HG02571 (cell line): ENCODE results near the gene KRT23.

Experiments used
- ATAC-seq: cut with Tn5 transposase; IDR thresholded peaks from one replicate; pipeline ENCODE4 v1.9.1; 2021; ENCODE audit warnings: mild to moderate bottlenecking, moderate library complexity; ENCODE audit not compliant: unreplicated experiment

Gene KRT23

GRCh38 chr17:40937384-40937819 lies at the start of gene KRT23:
TSS of gene KRT23 (minus strand) at chr17:40937646. CDS start at chr17:40936603, 1,043 bp downstream.
- no peak for ATAC-seq

GRCh38 chr17:40986920-40987319 lies 49.5 kb upstream of the KRT23 start:
- ATAC-seq = no peak

GRCh38 chr17:40984226-40984625 lies 46.8 kb upstream of the KRT23 start, which contains the start of gene KRT40:
TSS of gene KRT40 (minus strand) at chr17:40984326. CDS start at chr17:40984273, 53 bp downstream.
- ATAC-seq = no peak

- no peak for ATAC-seq
Measured at GRCh38 chr17:40981115-40981514, 43.7 kb upstream of the KRT23 start.

GRCh38 chr17:40980596-40980995 lies 43.1 kb upstream of the KRT23 start:
- no peak for ATAC-seq

GRCh38 chr17:40980117-40980516 lies 42.7 kb upstream of the KRT23 start:
- ATAC-seq = no peak

- no peak for ATAC-seq
Measured at GRCh38 chr17:40978575-40979151, 41.2 kb upstream of the KRT23 start.

- ATAC-seq = no peak
Measured at GRCh38 chr17:40975516-40975915, 38.1 kb upstream of the KRT23 start.

- ATAC-seq = no peak
Measured at GRCh38 chr17:40974366-40974765, 36.9 kb upstream of the KRT23 start.

GRCh38 chr17:40967582-40967981 lies 30.1 kb upstream of the KRT23 start:
- ATAC-seq = no peak

GRCh38 chr17:40966848-40967247 lies 29.4 kb upstream of the KRT23 start, which contains the start of gene KRT39:
TSS of gene KRT39 (minus strand) at chr17:40966948. CDS start at chr17:40966856, 92 bp downstream.
- ATAC-seq = no peak

- no peak for ATAC-seq
Measured at GRCh38 chr17:40963838-40964237, 26.4 kb upstream of the KRT23 start.

- ATAC-seq = no peak
Measured at GRCh38 chr17:40962059-40962561, 24.7 kb upstream of the KRT23 start.

- no peak for ATAC-seq
Measured at GRCh38 chr17:40961591-40961990, 24.1 kb upstream of the KRT23 start.

- no peak for ATAC-seq
Measured at GRCh38 chr17:40960144-40960543, 22.7 kb upstream of the KRT23 start.

GRCh38 chr17:40958086-40958953 lies 20.9 kb upstream of the KRT23 start:
- no peak for ATAC-seq

GRCh38 chr17:40956401-40957254 lies 19.2 kb upstream of the KRT23 start:
- ATAC-seq = no peak

GRCh38 chr17:40953881-40954280 lies 16.4 kb upstream of the KRT23 start:
- ATAC-seq = no peak

- no peak for ATAC-seq
Measured at GRCh38 chr17:40952661-40953060, 15.2 kb upstream of the KRT23 start.

GRCh38 chr17:40952154-40952553 lies 14.7 kb upstream of the KRT23 start:
- ATAC-seq = no peak
